GDM1 (cell line): ENCODE data around the gene ELMO3.

Experiments
- DNase-seq: peaks from one replicate; lab custom pipeline; 2025; lab: John Stamatoyannopoulos, UW

The ELMO3 gene, protein sequence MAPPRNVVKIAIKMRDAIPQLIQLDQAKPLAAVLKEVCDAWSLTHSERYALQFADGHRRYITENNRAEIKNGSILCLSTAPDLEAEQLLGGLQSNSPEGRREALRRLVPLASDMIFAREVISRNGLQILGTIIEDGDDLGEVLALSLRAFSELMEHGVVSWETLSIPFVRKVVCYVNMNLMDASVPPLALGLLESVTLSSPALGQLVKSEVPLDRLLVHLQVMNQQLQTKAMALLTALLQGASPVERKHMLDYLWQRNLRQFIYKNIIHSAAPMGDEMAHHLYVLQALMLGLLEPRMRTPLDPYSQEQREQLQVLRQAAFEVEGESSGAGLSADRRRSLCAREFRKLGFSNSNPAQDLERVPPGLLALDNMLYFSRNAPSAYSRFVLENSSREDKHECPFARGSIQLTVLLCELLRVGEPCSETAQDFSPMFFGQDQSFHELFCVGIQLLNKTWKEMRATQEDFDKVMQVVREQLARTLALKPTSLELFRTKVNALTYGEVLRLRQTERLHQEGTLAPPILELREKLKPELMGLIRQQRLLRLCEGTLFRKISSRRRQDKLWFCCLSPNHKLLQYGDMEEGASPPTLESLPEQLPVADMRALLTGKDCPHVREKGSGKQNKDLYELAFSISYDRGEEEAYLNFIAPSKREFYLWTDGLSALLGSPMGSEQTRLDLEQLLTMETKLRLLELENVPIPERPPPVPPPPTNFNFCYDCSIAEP

DNA sequence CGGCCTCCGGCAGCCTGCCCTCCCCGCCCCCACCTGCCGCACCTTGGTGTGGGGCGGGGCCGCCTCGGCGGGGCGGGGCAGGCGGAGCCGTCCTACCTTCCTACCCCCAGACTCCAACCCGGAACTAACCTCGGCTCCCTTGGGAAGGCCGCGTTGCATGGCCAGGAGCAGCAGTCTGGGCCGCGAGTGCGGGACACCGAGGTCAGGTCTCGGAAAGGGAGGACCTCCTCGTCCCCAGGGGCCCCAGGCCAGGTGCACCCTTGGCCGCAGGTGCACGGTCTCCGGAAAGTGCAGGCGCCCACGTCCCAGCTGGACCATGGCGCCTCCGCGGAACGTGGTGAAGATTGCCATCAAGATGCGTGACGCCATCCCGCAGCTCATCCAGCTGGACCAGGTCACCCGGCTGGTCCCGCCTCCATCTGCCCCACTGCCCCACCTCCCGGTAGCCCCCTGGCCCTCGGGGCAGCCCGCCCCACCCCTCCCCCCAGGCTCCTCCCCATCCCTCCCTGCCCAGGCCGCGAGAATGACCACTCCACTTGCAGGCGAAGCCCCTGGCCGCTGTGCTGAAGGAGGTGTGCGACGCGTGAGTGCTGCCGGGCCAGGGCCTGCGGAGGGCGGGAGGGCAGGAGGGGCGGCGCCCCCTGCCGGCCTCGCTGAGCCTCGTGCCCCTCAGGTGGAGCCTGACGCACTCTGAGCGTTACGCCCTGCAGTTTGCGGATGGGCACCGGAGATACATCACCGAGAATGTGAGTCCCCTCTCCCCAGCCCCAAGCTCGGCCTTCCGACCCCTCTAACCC lies at the start of gene ELMO3:
TSS of gene ELMO3 (plus strand) at position 121 of the 797 bp plus-strand sequence. CDS start at position 317, 196 bp downstream.
- no peak for DNase-seq

DNA sequence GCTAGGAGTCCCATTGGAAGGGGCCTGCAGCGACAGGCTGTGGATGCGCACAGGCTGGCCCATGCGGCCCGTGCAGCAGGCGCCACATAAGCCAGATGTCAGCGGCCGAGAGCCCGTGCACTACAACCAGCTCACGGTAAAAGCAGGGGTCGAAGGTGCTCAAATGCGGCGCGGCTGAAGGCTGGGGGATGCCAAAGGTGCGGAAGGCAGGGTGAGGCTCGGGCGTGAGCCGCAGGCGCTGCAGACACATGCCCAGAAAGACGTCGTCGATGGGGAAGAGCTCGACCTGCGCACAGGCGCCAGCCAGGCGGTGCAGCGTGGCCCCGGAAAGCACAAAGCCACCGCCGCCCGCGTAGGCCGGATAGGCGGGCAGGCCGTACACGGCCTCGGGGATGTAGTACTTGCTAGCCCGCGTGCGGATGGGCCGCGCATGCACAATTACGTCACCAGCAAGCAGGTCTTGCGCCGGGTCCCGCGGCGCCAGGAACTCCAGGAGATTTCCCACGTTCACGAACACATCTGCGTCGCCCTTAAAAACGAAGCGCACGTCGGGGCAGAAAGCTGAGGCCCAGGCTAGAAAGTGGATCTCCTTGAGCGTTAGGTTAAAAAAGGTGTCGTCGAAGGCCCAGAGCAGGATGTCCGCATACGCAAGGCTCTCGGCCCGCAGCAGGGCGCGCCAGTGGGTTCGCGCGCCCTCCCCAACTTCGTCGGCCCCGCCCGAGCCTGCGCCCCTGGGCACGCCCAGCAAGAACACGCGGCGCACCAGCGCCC lies 49.5 kb upstream of the ELMO3 start:
- no peak for DNase-seq

DNA sequence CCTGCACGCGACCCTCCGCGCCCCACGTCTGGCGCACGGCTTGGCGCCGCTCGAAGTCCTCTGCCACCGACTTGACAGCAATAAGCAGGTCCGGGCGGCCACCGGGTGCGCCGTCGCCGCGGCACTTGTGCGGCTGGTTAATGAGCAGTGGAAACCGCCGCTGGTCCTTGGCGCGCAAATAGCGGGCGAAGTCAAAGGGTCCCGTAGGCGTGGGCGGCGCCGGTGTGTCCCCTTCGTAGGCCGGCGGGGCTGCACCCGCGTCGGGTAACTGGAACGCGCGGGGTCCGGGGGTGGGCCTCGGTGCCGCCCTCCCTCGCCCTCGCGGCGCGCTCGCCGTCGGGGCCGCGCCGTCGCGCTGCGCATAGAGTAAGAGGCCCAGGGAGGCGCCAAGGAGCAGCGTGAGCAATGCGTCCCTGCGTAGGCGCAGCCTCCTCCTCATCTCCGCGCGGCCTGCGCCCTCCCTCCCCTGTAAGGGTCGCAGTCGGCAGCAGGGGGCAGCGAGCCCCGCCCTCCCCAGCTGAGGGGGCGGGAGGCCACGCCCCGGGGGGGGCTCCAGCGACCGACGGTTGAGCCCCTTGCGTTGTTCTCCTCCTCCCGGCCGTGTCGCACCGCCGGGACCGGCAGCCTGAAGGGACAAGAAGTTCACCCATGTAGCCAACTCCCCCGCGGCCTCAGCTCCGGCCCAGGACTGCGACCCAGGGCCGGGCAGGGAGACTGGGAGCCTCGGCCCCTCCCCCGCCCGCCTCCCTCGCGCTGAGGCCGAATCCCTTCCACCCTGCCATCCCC lies 48.7 kb upstream of the ELMO3 start:
- DNase-seq: no peak

DNA sequence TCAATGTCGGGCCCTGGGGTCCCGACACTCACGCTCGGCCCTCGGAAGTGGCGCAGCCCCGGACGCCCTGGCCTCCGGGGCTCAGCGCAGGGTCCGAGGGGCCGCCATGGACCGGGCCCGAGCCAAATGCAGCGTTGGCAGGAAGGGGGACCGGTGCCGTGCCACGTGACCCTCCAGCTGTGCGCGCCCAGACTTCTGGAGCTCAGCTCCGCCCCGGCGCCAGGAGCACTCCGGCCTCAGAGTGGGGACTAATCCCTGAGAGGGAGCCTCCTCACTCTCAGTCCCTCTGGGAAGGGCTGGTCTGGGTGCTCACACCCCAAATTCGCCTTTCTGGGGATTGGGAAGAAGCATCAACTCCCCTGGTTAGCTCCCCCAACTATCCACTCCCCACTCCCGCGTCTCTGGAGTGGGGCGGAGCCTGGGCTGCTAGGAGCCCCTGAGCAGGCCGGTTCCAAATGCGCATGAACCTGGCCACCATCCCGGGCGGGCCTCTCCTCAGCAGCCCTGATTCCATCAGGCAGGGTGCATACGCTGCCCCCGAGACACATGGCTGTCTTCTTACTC lies 48.0 kb upstream of the ELMO3 start, which contains the start of gene B3GNT9:
TSS of gene B3GNT9 (minus strand) at position 166 of the 564 bp plus-strand sequence. CDS start 513 bp downstream, outside the sequence.
- no peak for DNase-seq

DNA sequence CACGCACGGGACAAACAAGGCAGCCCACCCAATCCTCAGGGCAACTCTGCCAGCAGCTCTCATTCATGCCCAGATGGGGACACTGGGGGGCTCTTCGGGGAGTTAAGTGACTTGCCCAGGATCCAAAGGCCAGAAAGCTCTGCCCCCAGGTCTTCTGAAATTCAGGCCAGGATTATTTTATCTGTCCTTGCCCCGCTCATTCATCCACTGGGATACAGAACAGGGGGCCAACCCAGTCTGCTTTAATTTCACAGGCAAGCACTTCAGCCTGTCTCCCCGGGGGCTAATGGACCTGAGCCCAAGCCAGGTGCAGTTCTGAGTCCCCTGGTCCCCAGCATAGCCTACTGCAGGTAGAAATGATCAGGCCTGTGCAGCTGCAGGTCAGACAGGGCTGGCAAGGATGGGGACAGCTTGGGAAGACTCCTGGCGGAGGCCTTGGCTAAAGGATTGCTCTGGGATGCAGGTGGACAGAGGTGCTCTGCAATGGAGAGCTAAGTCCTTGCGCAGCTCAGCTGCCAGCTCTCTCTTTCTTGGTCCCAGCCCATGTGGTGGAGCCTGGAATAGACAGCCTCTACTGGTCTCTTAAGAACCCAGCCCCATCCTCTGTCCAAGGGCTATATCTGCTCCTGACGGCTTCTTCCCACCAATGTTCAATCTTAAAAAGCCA lies 47.4 kb upstream of the ELMO3 start:
- DNase-seq: no peak

DNA sequence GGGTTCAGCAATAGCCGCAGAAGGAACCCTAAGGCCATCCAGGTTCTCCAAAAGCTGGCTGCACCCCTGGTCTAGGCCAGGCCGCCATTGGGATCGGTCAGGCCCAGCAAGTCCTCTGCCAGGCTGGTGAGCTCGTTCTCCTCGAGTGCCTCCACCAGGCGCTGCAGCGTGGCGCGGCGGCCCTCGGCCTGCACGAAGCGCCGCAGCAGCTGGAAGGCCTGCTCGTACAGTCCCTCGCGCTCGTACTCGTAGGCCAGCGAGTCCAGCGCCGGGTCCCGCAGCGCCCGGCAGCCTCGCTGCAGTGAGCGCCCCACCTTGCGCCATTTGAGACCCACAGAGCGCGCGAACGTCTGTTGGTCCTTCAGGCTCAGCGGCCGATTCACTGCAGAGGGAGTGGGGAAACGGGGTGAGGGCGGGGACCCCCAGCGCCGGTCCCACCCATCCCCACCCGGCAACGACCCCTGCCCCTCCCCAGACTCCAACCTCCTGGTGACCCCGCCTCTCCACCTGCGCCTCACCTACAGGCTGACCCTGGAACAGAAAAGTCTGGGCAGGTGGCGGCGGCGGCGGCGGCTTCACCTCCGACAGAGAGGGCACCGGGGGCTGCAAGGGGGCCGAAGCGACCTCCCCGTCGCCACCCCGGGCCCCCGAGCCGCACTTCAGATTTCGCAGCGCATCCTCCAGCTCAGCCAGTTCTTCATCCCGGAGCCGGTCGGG lies 44.2 kb upstream of the ELMO3 start:
- DNase-seq: no peak

DNA sequence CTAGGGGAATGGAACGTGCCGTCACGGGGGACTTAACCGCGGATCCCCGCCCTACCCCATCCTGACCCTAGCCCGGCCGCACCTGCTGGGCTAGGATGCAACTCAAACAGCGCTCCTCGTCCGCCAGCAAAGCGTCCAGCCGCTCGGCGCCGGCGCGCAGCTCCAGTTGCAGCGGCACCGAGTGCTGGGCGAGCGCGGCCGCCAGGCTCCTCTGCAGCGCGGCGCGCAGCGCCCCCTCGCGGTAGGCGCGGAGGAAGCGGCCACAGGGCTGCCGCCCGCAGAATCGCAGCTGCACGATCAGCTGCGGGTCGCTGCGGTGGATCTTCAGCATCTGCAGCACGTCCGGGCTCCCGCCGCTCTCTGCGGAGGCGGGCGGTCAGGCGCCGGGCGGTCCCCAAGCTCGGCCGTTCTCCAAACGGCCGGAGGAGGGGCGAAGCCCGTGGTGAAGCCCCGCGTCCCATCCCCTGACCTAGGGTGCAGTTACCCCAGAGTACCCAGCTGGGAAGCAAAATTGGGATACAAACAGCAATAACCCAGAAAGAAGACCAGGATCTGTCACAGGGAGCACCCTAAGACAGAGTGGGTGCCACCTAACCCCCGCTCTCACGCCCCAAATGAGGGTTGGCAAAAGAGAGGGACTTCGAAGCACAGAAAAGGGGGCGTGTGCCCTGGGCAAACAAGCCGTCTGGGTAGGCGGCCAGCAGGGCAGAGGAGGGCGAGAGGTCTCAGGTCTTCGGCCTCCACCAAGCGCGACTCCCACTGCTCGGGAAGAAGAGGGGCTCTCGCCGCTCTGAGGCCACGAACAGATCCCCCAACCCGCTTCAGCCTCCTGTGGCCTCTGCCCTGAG lies 43.4 kb upstream of the ELMO3 start:
- peak; percentile 26 for DNase-seq

DNA sequence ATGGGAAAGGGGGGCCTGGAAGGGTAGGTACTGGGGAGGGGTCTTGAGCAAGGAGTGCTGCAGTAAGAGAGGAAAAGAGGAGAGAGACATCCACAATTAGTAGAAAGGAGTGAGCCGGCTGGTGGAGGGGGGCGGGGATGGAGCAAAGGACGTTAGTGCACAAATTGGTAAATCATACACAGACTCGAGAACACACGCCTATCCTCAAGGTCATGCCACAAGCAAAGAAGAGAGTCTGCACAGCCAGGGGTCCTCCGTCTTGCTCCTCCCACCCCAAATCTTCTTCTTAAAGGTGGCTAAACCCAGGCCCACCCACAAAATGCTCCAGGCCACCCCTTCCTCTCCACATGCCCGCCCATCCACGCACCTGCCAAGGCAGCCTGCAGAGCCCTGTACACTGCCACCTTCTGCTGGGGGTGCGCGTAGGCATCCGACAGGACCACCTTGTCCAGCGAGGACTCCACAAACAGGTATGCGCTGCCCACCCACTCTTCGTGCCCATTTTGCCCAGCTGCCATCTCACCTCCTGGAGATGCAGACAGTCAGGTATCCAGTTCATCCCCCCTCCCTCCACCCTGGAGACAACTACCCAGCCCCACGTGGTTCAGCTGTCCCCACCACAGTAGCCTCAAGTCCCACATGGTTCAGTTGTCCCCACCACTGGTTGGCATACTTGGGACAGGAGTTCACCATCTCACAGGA lies 42.6 kb upstream of the ELMO3 start:
- DNase-seq: no peak

DNA sequence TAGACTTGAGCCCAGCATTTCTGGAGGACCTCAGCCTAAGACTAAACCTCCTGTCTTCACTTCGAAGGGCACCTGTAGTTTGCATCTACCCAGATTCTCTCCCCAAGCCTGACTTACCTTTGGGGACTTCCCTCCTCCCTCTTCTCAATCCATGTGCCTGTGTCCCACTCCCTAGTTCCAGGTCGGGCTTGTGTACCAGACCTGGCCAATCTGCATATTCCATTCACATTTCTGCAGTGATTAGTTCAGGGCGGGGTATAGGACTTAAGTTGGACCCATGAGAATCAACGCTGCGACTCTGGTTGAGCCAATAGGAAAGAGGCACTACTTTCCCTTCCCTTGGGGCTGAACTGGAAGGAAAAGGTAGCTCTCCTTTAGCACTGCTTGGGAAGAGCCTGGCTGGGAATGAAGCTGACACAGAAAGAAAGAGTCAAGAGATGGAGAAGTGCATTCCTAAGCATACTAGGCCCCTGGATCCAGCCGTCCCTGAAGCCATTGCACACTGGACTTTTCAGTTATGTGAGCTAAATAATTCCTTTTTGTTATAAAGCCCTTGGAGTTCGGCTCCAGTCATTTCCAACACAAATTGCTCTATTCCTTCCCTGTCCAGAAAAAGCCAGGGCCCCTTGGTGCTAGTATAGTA lies 41.7 kb upstream of the ELMO3 start:
- no peak for DNase-seq

DNA sequence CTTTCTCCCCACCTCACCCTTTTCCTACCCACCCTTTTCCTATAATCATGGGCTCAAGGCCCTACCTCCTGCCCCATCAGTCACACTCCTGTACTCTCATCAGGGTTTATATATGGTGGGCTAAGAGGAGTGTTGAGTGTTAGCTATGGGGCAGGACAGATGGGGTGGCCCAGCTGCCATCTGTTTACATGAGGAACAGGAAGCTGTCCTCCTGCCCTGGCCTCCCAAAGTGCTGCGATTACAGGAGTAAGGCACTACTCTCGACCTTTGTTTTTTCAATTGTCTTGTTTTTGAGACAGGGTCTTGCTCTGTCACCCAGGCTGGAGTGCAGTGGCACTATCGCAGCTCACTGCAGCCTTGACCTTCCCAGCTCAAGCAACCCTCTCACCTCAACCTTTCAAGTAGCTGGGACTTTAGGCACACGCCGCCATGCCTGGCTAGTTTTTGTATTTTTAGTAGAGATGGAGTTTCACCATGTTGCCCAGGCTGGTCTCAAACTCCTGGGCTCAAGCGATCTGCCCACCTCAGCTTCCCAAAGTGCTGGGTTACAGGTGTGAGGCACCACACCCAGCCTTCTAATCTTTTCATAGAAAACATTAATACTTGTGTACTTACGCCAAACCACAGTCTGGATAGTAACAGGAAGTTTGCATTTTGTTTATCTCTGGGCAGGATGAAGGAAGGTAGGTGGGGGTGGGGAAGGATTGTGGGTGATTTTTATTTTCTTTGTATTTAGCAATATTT lies 40.9 kb upstream of the ELMO3 start:
- DNase-seq: no peak

DNA sequence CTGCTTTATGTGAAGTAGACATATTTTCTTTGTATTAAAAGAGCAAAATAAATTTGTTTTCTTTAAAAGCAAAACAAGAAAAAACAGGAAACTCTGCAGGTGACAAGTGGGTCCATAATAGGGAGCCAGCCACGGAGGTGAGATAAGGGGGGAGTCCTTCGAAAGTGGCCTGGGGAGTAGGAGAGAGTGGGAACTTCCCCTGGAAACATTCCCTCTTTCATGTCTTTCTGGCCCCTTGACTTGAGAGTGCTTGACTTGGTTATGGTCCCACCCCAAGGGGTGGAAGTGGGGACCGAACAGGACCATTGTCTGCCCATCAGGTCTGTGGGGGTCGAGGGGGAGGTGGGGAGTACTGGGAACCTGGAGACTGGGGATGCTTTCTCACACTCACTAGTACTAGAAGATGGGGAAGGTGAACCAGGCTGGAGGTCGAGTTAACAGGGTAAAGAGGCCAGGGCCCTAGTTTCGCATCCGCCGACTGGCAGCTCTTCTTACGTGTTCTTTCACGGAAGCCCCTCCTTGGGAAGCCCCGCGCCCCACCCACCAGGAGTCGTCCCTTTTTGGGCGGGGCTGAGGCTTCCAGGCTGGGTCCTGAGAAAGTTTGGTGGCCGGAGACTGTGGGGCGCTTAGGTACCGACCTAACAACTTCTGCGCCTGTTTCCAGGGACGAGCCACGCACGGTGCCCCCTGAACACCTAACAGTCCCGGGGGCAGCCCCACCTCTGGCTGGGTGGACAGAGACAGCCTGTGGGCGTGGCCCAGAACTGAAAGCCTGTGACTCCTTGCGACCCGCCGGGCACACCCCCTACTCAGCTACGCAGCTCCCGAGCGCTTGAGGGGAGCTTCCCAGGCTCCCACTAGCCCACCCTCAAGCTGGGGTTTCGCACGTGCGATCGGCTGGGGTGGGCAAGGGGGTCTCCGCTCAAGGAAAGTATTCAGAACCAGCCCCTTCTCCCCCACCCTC lies 40.0 kb upstream of the ELMO3 start:
- no peak for DNase-seq

DNA sequence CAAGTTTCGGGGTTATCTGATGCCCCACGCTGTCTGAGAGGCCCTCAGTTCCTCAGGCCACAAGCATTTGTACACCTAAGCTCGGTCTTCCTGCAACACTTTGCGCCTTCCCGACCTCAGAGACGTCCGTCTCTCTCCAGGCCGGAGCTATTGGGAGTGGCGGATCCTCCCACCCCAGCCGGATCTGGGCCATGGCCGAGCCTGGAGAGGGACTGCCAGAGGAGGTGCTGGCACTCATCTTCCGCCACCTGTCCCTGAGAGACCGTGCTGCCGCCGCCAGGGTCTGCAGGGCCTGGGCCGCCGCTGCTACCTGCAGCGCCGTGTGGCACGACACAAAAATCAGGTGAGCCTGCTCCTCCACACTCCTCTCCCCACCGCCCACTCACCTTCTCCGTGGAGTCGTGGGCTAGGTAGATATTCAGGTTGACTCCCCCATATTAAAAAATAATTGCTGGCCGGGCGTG lies 37.3 kb upstream of the ELMO3 start:
- no peak for DNase-seq

DNA sequence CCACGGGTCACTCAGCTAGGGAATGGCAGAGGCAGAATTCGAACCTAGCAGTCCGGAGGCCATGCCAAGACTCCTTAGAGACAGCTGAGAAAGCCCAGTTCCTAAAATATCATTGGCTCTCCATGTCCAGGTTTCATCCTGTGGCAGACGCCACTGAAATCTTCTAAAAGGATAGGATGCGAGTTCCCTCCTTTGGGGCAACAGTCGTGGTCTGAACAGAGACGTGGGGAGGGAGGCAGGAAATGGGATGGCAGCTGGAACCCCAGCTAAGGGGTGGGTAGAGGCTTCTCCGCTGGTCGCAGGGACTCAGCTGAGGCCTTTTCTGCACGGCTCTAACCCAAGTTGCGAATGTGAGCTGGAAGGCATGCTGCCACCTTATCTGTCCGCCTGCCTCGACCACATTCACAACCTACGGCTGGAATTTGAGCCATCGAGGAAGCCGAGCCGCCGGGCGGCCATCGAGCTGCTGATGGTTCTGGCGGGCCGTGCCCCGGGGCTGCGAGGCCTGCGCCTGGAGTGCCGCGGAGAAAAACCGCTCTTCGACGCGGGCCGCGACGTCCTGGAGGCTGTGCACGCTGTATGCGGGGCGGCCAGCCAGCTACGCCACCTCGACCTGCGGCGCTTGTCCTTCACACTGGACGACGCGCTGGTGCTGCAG lies 36.3 kb upstream of the ELMO3 start:
- no peak for DNase-seq

DNA sequence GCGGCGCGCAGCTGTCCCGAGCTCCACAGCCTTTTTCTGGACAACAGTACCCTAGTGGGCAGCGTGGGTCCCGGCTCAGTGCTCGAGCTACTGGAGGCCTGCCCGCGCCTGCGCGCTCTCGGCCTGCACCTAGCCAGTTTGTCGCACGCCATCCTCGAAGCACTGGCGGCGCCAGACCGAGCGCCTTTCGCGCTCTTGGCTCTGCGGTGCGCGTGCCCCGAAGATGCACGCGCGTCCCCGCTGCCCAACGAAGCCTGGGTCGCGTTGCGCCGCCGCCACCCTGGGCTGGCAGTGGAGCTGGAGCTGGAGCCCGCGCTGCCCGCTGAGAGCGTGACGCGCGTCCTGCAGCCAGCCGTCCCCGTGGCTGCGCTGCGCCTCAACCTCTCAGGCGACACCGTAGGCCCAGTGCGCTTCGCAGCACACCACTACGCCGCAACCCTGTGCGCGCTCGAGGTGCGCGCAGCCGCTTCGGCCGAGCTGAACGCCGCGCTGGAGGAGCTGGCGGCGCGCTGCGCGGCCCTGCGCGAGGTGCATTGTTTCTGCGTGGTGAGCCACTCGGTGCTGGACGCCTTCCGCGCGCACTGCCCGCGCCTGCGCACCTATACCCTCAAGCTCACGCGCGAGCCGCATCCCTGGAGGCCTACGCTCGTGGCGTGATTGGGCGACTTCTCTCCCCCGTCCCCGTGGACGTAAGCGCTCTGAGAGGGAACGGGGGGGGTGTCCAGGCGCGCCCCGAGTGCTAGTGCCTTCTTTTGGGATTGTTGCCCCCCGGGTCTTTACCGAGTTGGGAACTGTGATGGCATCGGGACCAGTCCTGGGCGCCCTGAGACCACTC lies 35.5 kb upstream of the ELMO3 start:
- DNase-seq: no peak
